Neural progenitor cell (in vitro differentiated cells): ENCODE results near the gene PRKCA. TPM values are rescaled to one million over a fixed set of nuclear protein-coding genes. Genes with fewer than 3 reads are reported as not detected.

ENCODE experiments used
- DNase-seq: peaks from one replicate; pipeline ENCODE4 v3.0.0-alpha.2; 2016; ENCODE audit warnings: low spot score
- H2AFZ ChIP-seq: fragments of 200-600 bp; sonication (generic); replicated peaks from 2 replicates; pipeline ENCODE4 v1.6.1; 2016; ENCODE audit warnings: antibody characterized with exemption
- H3F3A ChIP-seq: fragments of 200-600 bp; sonication (generic); 2 replicates; pipeline ENCODE4 v1.6.1; 2016; ENCODE audit warnings: antibody characterized with exemption, low read depth
- H3K27ac ChIP-seq: fragments of 200-600 bp; sonication (generic); 2 replicates; pipeline ENCODE4 v1.5.1; 2016; ENCODE audit warnings: mild to moderate bottlenecking
- H3K27me3 ChIP-seq: fragments of 200-600 bp; sonication (generic); 2 replicates; pipeline ENCODE4 v1.6.1; 2016; ENCODE audit warnings: mild to moderate bottlenecking, moderate library complexity
- H3K36me3 ChIP-seq: fragments of 200-600 bp; sonication (generic); 2 replicates; pipeline ENCODE4 v1.5.1; 2016
- H3K4me1 ChIP-seq: fragments of 200-600 bp; sonication (generic); 2 replicates; pipeline ENCODE4 v1.6.1; 2016; ENCODE audit warnings: mixed run types
- H3K4me2 ChIP-seq: fragments of 200-600 bp; sonication (generic); 2 replicates; pipeline ENCODE4 v1.6.1; 2016
- H3K4me3 ChIP-seq: fragments of 200-600 bp; sonication (generic); 2 replicates; pipeline ENCODE4 v1.5.1; 2016
- H3K79me2 ChIP-seq: fragments of 200-600 bp; sonication (generic); 2 replicates; pipeline ENCODE4 v1.6.1; 2016; ENCODE audit warnings: low read depth
- H3K9ac ChIP-seq: fragments of 200-600 bp; sonication (generic); 2 replicates; pipeline ENCODE4 v1.6.1; 2016
- H3K9me3 ChIP-seq: fragments of 200-600 bp; sonication (generic); 2 replicates; pipeline ENCODE4 v1.5.1; 2016; ENCODE audit warnings: low read depth
- H4K20me1 ChIP-seq: fragments of 200-600 bp; sonication (generic); 2 replicates; pipeline ENCODE4 v1.6.1; 2016; ENCODE audit warnings: low read depth
- H3K27ac Mint-ChIP-seq: 3 replicates; pipeline ENCODE4 v1.8.0; 2021; ENCODE audit warnings: mixed read lengths
- H3K27me3 Mint-ChIP-seq: 2 replicates; pipeline ENCODE4 v1.8.0; 2022; ENCODE audit warnings: low read depth, mild to moderate bottlenecking, inconsistent platforms, moderate library complexity, mixed read lengths; ENCODE audit not compliant: insufficient read depth
- H3K36me3 Mint-ChIP-seq: 3 replicates; pipeline ENCODE4 v1.8.0; 2021; ENCODE audit warnings: mixed read lengths
- H3K4me1 Mint-ChIP-seq: 3 replicates; pipeline ENCODE4 v1.8.0; 2021; ENCODE audit warnings: mixed read lengths
- H3K4me3 Mint-ChIP-seq: 3 replicates; pipeline ENCODE4 v1.8.0; 2021; ENCODE audit warnings: mild to moderate bottlenecking, moderate library complexity, mixed read lengths
- H3K9me3 Mint-ChIP-seq: 3 replicates; pipeline ENCODE4 v1.8.0; 2020; ENCODE audit warnings: mixed read lengths
- EZH2 ChIP-seq: fragments of 200-600 bp; sonication (generic); IDR thresholded peaks from 2 replicates; pipeline ENCODE4 v1.6.1; 2017; ENCODE audit warnings: antibody characterized with exemption, mild to moderate bottlenecking, moderate library complexity
- EZH2phosphoT487 ChIP-seq: fragments of 200-600 bp; sonication (generic); IDR thresholded peaks from 2 replicates; pipeline ENCODE4 v1.6.1; 2017; ENCODE audit warnings: antibody characterized with exemption
- total RNA-seq: library from RNA; depleted of rRNA; stranded (reverse); fragments of >200 nt; gene quantifications from 2 replicates; pipeline ENCODE4 v1.2.3, GENCODE V29; 2015; ENCODE audit warnings: low replicate concordance
- TF ChIP-seq, protein P1 (sequence below): fragments of 200-600 bp; sonication (generic); IDR thresholded peaks from 2 replicates; pipeline ENCODE4 v1.5.1; 2017; ENCODE audit warnings: antibody characterized with exemption, mild to moderate bottlenecking

PRKCA gene
- total RNA-seq, 1 donor from 2014 or later: 2.1 TPM

DNA sequence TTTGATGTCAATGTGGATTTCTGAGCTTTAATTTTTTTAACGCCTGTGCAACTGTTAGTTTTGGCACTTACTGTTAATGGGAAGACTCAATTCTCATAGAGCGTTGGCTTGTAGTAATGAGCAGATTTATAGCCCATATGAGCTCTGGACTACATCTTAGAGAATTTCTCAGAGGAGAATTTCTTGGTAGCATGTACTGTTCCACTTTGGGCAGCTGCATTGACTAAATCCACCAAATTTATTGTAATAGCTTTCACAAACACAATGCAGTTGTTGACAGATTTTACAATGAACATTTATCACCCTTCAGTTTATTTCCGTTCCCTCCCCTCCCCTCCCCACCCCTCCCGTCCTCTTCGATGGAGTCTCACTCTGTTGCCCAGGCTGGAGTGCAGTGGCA, 193.9 kb downstream of the PRKCA start:
- Histone ChIP-seq H3K36me3 (no peaks in the 10 kb centered on the region), H3K27ac (no peak overlapping the region), H3K4me2 (no peak overlapping the region), H4K20me1 (no peaks in the 10 kb centered on the region), H3K9ac (no peak overlapping the region), H3K4me1 (peaks cover 6% of the 10 kb centered on the region), H3K9me3 (no peaks in the 10 kb centered on the region), H2AFZ (no peak overlapping the region), H3K79me2 (no peaks in the 10 kb centered on the region), H3K27me3 (no peaks in the 10 kb centered on the region), H3F3A (no peaks in the 10 kb centered on the region), H3K4me3 (no peak overlapping the region)
- H3K27ac Mint-ChIP-seq: no peak overlapping the region
- no peak for DNase-seq
- no peaks in the 10 kb centered on the region for H3K27me3 Mint-ChIP-seq
- no peaks in the 10 kb centered on the region for H3K36me3 Mint-ChIP-seq
- peaks cover 30% of the 10 kb centered on the region for H3K4me1 Mint-ChIP-seq
- no peak overlapping the region for H3K4me3 Mint-ChIP-seq
- no peaks in the 10 kb centered on the region for H3K9me3 Mint-ChIP-seq
- TF ChIP-seq EZH2 (no peak), EZH2phosphoT487 (no peak)
- TF ChIP-seq, protein P1, sequence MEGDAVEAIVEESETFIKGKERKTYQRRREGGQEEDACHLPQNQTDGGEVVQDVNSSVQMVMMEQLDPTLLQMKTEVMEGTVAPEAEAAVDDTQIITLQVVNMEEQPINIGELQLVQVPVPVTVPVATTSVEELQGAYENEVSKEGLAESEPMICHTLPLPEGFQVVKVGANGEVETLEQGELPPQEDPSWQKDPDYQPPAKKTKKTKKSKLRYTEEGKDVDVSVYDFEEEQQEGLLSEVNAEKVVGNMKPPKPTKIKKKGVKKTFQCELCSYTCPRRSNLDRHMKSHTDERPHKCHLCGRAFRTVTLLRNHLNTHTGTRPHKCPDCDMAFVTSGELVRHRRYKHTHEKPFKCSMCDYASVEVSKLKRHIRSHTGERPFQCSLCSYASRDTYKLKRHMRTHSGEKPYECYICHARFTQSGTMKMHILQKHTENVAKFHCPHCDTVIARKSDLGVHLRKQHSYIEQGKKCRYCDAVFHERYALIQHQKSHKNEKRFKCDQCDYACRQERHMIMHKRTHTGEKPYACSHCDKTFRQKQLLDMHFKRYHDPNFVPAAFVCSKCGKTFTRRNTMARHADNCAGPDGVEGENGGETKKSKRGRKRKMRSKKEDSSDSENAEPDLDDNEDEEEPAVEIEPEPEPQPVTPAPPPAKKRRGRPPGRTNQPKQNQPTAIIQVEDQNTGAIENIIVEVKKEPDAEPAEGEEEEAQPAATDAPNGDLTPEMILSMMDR: no peak

- Histone ChIP-seq H3K4me1 (no peaks in the 10 kb centered on the region), H3K4me2 (no peak overlapping the region), H3F3A (no peaks in the 10 kb centered on the region), H2AFZ (no peak overlapping the region), H3K27ac (no peak overlapping the region), H3K36me3 (no peaks in the 10 kb centered on the region), H3K4me3 (no peak overlapping the region), H4K20me1 (no peaks in the 10 kb centered on the region), H3K79me2 (no peaks in the 10 kb centered on the region), H3K27me3 (no peaks in the 10 kb centered on the region), H3K9me3 (no peaks in the 10 kb centered on the region), H3K9ac (no peak overlapping the region)
- Mint-ChIP-seq H3K27me3 (no peaks in the 10 kb centered on the region), H3K4me1 (peaks cover 18% of the 10 kb centered on the region), H3K36me3 (no peaks in the 10 kb centered on the region), H3K4me3 (no peak overlapping the region), H3K27ac (no peak overlapping the region), H3K9me3 (no peaks in the 10 kb centered on the region)
- DNase-seq: no peak
- TF ChIP-seq EZH2 (no peak), EZH2phosphoT487 (no peak)
- TF ChIP-seq, protein P1: no peak
Measured at GRCh38 chr17:66498580-66498979, 196.2 kb downstream of the PRKCA start.

GRCh38 chr17:66506641-66507040, 204.2 kb downstream of the PRKCA start:
- Mint-ChIP-seq H3K4me1 (peaks cover 10% of the 10 kb centered on the region), H3K4me3 (no peak overlapping the region), H3K27me3 (peaks cover 2% of the 10 kb centered on the region), H3K27ac (no peak overlapping the region), H3K9me3 (no peaks in the 10 kb centered on the region), H3K36me3 (no peaks in the 10 kb centered on the region)
- no peak overlapping the region for H3K9ac ChIP-seq
- no peak overlapping the region for H3K27ac ChIP-seq
- H3F3A ChIP-seq: no peaks in the 10 kb centered on the region
- no peaks in the 10 kb centered on the region for H4K20me1 ChIP-seq
- no peaks in the 10 kb centered on the region for H3K79me2 ChIP-seq
- H3K4me1 ChIP-seq: no peaks in the 10 kb centered on the region
- no peak overlapping the region for H2AFZ ChIP-seq
- DNase-seq: no peak
- no peaks in the 10 kb centered on the region for H3K9me3 ChIP-seq
- TF ChIP-seq, protein P1: no peak
- TF ChIP-seq EZH2 (no peak), EZH2phosphoT487 (no peak)
- no peaks in the 10 kb centered on the region for H3K36me3 ChIP-seq
- no peaks in the 10 kb centered on the region for H3K27me3 ChIP-seq
- H3K4me3 ChIP-seq: no peak overlapping the region
- no peak overlapping the region for H3K4me2 ChIP-seq
